Mucosa of stomach (tissue), 1 donor: ENCODE data around the gene PI4K2A.

Experiments used
- H3K27me3 ChIP-seq: one replicate; pipeline ENCODE4 v1.7.0; 2013; ENCODE audit warnings: mild to moderate bottlenecking, low read length; ENCODE audit not compliant: control insufficient read depth, insufficient read depth
- H3K36me3 ChIP-seq: one replicate; pipeline ENCODE4 v1.7.0; 2013; ENCODE audit warnings: low read length; ENCODE audit not compliant: control insufficient read depth, insufficient read depth
- H3K4me1 ChIP-seq: one replicate; pipeline ENCODE4 v1.7.0; 2013; ENCODE audit warnings: mild to moderate bottlenecking, low read length; ENCODE audit not compliant: control insufficient read depth, insufficient read depth
- H3K4me3 ChIP-seq: one replicate; pipeline ENCODE4 v1.7.0; 2013; ENCODE audit warnings: low read length
- H3K9ac ChIP-seq: one replicate; pipeline ENCODE4 v1.7.0; 2013; ENCODE audit warnings: mild to moderate bottlenecking, low read length, moderate library complexity
- H3K9me3 ChIP-seq: one replicate; pipeline ENCODE4 v1.7.0; 2013; ENCODE audit warnings: mild to moderate bottlenecking, low read length, moderate library complexity; ENCODE audit not compliant: control insufficient read depth
- donor health status: Pancreatic carcinoma.

Gene PI4K2A

GRCh38 chr10:97640174-97640867 lies at the start of gene PI4K2A:
Gene PI4K2A (plus strand): TSS chr10:97640671. CDS start chr10:97640743, 72 bp downstream.
- no peaks in the 10 kb centered on the region for H3K27me3 ChIP-seq
- H3K36me3 ChIP-seq, result no peaks in the 10 kb centered on the region
- H3K4me3 ChIP-seq, result peak within 1 kb of the TSS; percentile 42
- H3K9ac ChIP-seq, result peak within 1 kb of the TSS; percentile 87
- no peaks in the 10 kb centered on the region for H3K9me3 ChIP-seq
- H3K4me1 ChIP-seq, result no peaks in the 10 kb centered on the region

GRCh38 chr10:97590748-97591495 lies 49.5 kb upstream of the PI4K2A start:
- Histone ChIP-seq H3K27me3 (no peaks in the 10 kb centered on the region), H3K9ac (no peak overlapping the region), H3K4me3 (no peak overlapping the region), H3K9me3 (no peaks in the 10 kb centered on the region), H3K4me1 (no peaks in the 10 kb centered on the region), H3K36me3 (no peaks in the 10 kb centered on the region)

GRCh38 chr10:97593421-97593820 lies 47.0 kb upstream of the PI4K2A start:
- no peak overlapping the region for H3K4me3 ChIP-seq
- no peaks in the 10 kb centered on the region for H3K36me3 ChIP-seq
- H3K27me3 ChIP-seq, result no peaks in the 10 kb centered on the region
- no peak overlapping the region for H3K9ac ChIP-seq
- peaks cover 6% of the 10 kb centered on the region for H3K4me1 ChIP-seq
- H3K9me3 ChIP-seq, result no peaks in the 10 kb centered on the region

- no peak overlapping the region for H3K4me3 ChIP-seq
- H3K36me3 ChIP-seq, result no peaks in the 10 kb centered on the region
- H3K9ac ChIP-seq, result peak overlapping the region; percentile 15
- no peaks in the 10 kb centered on the region for H3K9me3 ChIP-seq
- no peaks in the 10 kb centered on the region for H3K27me3 ChIP-seq
- H3K4me1 ChIP-seq, result peaks cover 6% of the 10 kb centered on the region
Observed at GRCh38 chr10:97596101-97597082, 44.1 kb upstream of the PI4K2A start.

GRCh38 chr10:97597778-97598177 lies 42.7 kb upstream of the PI4K2A start:
- Histone ChIP-seq H3K9me3 (no peaks in the 10 kb centered on the region), H3K4me3 (no peak overlapping the region), H3K27me3 (no peaks in the 10 kb centered on the region), H3K36me3 (no peaks in the 10 kb centered on the region), H3K4me1 (peaks cover 6% of the 10 kb centered on the region), H3K9ac (no peak overlapping the region)

GRCh38 chr10:97598407-97599271 lies 41.8 kb upstream of the PI4K2A start:
- peaks cover 6% of the 10 kb centered on the region for H3K4me1 ChIP-seq
- no peaks in the 10 kb centered on the region for H3K36me3 ChIP-seq
- H3K27me3 ChIP-seq, result no peaks in the 10 kb centered on the region
- H3K4me3 ChIP-seq, result no peak overlapping the region
- no peaks in the 10 kb centered on the region for H3K9me3 ChIP-seq
- H3K9ac ChIP-seq, result no peak overlapping the region

GRCh38 chr10:97599272-97599619 lies 41.2 kb upstream of the PI4K2A start:
- Histone ChIP-seq H3K27me3 (no peaks in the 10 kb centered on the region), H3K9ac (no peak overlapping the region), H3K36me3 (no peaks in the 10 kb centered on the region), H3K4me1 (peaks cover 6% of the 10 kb centered on the region), H3K9me3 (no peaks in the 10 kb centered on the region), H3K4me3 (no peak overlapping the region)

- H3K4me1 ChIP-seq, result peaks cover 6% of the 10 kb centered on the region
Observed at GRCh38 chr10:97600616-97601015, 39.9 kb upstream of the PI4K2A start.

GRCh38 chr10:97601268-97602215 lies 38.9 kb upstream of the PI4K2A start:
- Histone ChIP-seq H3K9me3 (no peaks in the 10 kb centered on the region), H3K4me1 (peaks cover 2% of the 10 kb centered on the region), H3K36me3 (no peaks in the 10 kb centered on the region), H3K27me3 (no peaks in the 10 kb centered on the region), H3K9ac (no peak overlapping the region), H3K4me3 (no peak overlapping the region)

More at GRCh38 chr10:97600616-97601015, 39.9 kb upstream of the PI4K2A start:
- no peaks in the 10 kb centered on the region for H3K36me3 ChIP-seq
- H3K9me3 ChIP-seq, result no peaks in the 10 kb centered on the region
- no peak overlapping the region for H3K4me3 ChIP-seq
- no peaks in the 10 kb centered on the region for H3K27me3 ChIP-seq
- H3K9ac ChIP-seq, result no peak overlapping the region

GRCh38 chr10:97607095-97607636 lies 33.3 kb upstream of the PI4K2A start:
- Histone ChIP-seq H3K9me3 (no peaks in the 10 kb centered on the region), H3K4me1 (no peaks in the 10 kb centered on the region), H3K27me3 (no peaks in the 10 kb centered on the region), H3K4me3 (no peak overlapping the region), H3K9ac (no peak overlapping the region), H3K36me3 (no peaks in the 10 kb centered on the region)
